OCI-M2 (cell line): ENCODE results near the gene MIPOL1.

Experiments
- DNase-seq: peaks from one replicate; lab custom pipeline; 2025; ENCODE audit not compliant: unreplicated experiment; lab: John Stamatoyannopoulos, UW

The MIPOL1 gene

GRCh38 chr14:37594971-37595808 is 397.5 kb downstream of the MIPOL1 start, which contains the start of the genes FOXA1 and TTC6:
Gene FOXA1, minus strand, starts transcription at chr14:37595249. Its CDS starts 277 bp downstream, at chr14:37594972.
Gene TTC6, plus strand, starts transcription at chr14:37595629. Its CDS starts 26,436 bp downstream, at chr14:37622065.
- no peak for DNase-seq

DNA sequence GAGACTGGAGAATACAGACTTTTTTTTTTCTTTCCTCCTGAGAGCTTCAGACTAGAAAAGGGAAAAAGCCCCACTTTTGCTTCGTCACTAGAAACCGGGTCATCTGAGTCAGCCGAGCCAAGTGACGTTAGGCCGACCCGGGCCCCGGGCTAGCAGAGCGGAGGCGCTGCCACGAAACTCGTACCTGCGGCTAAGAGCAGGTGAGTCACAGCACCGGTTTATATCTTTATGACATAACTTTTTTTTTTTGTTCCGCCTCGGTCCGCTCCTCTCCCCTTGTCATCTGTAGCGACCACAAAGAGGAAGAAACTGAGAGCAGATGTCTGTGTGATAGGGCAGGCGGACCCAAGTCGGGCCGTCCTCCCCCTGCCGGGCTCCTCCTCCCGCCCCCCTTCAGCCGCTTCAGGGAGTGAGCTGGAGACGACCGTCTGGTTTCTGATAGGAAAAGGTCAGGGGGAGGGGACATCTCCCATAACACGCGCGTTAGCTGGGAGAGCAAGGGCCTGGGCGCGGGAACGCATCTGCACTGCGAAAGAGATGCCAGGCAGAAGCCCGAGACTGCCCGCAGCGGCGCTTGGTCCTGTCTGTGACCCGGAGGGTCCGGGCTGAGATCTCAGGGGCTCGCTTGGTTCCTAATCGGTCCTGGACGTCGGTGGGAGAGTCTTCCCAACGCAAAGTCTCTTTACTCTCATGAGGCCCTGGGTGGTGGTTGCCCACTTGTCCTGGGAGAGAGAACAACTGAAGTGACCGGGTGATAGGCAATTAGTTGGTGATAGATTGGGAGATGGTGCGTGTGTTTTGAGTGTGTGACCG is 398.3 kb downstream of the MIPOL1 start:
- peak; percentile 44 for DNase-seq

DNA sequence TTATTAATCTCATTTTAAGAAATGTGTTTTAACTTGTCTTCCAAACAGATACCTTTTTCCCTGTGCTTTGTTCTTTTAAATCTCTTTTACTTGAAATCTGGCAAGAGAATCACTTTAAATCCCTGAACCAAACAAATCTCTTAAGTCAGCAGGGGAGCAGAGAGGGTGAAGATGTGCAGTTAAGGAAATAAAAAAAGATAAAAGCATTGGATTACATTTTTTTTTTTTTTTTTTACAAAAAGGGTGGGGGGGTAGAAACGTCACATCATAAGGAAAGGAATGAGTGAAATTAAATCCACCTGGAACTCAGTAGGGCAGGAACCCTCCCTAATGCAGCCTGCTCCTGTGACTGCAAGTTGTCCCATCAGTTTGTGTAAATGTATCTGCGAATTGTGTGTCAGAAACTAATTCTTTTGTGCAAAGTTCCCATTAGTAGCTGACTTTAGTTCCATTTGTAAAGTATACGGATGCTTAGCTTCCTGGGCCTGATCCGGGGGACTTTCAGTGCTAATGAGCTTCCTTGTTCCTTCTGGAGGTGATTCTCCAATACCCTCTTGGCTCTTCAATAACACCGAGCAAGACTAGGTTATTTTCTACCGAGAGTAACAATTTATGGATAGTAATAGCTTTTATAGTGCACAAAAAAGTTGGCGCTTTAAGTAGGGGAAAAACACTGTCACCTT is 399.2 kb downstream of the MIPOL1 start:
- DNase-seq = no peak

DNA sequence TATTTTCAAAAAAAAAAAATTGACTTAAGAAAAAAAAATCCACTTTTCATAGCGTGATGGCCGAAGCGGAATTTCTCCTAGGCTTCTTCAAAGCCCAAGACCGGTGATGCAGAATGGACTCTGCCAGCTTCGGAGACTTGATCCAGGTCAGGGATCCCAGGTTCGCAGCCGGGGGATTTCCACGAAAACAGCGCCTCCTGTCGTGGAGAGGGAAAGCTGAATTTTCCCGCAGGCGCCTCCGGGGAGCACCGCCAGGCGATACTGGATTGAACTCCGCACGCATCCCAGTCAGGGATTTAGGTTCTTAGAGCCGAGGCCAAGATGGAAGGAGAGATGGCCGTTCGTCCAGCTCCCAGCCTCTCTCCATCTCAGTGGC is 399.8 kb downstream of the MIPOL1 start:
- no peak for DNase-seq

DNA sequence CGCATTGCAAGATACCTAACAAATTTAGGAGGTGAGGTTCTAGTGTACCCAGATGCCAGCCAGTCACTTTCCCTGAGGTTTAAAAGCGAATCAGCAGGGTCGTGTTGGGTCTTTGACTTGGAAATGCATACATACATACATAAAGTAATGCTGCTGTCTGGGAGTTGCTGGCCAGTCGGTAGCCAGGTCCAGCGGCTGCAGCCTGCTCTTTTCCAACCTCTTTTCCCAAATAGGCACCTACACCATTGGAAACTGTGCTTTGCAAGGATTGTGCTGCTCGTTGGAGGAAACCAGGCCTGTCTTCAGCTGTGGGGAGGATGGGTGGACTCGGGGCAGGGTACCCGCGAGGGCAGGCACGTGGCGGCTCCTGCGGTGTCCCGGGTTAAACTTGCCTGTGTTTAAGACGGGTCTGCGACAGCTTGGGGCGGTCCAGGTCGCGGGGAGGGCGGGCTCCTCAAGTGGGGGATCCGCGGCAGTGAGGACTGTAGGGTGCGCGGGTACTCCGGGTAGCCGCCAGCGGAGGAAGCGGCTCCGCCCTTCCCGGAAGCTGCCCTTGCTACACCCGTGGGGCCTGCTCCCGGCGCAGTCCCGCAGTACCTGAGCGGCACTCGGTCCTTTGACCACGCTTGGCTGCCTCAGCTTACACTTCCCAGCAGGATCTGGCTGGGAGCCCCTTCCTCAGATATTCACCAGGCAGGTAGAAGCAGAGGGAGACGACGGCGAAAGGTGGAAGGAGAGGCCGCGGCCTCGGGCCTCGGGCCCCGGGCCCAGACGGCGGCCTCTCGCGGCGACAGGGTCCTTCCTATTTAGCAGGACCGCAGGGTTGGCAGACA is 400.4 kb downstream of the MIPOL1 start:
- no peak for DNase-seq

DNA sequence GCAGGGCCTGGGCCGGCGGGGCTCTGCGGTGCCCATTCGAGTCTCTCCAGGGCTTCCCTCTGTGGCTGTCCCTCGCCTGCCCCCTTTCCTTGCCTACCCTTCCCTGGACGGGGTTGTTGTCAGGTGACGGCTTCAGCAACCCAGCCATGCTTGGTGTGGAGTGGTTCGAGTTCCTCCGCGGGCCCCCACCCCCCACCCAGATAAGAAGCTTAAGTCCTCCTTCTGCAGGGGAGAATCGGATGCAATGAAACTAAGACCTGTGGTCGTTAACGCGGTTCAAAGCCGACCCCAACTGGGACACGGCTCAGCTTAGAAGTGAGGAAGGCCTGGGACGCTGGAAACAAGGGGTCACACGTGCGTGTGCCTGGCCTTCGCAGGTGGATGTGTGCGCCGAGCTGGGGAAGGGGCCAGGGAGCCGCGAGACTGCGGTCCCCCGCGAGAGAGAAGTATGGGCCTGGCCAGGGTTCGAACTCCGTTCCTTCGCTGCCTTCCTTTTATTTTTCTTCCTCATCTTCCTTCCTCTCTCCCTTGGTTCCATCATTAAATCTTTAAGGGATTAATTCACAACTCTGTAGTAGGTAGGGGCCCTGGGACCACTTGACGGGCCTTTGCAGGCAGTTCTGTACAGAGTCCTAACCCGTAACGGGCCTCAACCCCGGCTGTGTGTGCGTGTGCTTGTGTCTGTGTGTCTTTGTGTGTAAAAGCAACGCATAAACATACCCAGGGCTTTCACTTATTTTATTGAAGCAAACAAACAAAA is 401.2 kb downstream of the MIPOL1 start:
- DNase-seq = no peak

- no peak for DNase-seq
Measured at GRCh38 chr14:37599507-37600368, 402.0 kb downstream of the MIPOL1 start.

DNA sequence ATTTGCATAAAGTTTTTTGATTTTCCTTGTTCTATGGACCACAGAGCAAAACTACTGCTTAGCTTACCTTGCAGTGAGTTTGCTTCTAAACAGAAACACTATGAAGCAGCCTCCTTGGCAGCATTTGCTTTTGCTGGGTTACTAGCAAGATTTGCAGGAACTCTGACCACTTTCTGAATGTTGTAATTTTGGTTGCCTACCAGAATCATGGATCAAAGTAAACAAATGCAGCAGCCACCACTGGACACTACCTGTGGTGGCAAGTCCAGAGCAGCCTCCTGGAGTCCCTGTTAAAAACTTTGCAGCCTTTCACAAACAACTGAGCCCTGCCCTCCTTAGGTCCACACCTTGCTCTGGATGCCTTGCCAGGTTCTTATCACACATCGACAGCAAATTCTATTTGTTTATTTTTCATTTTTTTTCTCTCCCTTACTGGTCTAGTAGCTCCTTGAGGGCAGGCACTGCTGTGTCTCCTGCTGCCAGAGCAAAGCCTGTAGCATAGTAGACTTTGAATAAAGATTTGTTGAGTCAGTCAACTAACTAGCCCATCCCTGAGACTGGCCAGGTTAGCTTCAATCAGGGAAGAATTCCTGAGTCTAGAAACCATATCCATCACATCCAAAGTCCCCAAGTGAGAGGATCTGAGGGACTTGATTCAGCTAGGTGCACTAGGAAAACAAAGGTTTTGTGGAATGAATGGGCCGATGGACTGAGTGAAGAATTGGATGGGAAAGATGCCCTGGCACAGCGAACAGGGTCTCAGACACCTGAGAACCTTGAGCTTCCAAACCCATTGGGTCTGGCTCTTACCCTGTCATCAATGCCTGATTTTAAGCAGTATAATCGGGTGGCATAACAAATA is 403.4 kb downstream of the MIPOL1 start:
- no peak for DNase-seq

DNA sequence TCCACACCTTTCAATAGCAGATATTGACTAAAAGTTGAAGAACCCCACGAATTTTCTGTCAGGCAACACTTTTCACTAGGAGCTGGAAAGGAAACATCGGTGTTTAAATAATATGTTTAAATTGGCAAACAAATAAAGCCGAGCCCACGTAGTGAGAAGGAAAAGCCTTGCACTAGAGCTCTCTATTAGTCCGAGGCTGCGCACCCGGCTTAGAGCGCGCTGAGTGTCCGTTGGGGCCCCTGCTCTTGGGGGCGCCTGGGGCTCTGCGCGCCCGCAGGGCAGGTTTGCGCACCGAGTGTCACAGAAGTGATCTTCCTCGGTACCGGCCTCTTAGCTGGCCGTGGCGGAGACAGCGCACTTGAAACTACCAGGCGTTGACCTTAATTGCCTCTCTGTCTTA is 404.1 kb downstream of the MIPOL1 start:
- no peak for DNase-seq
